ENCODE measurements around the gene MMAB.
A peak's percentile ranks its signal among the peaks of the same experiment; 100 is the strongest.

Gene MMAB

DNA sequence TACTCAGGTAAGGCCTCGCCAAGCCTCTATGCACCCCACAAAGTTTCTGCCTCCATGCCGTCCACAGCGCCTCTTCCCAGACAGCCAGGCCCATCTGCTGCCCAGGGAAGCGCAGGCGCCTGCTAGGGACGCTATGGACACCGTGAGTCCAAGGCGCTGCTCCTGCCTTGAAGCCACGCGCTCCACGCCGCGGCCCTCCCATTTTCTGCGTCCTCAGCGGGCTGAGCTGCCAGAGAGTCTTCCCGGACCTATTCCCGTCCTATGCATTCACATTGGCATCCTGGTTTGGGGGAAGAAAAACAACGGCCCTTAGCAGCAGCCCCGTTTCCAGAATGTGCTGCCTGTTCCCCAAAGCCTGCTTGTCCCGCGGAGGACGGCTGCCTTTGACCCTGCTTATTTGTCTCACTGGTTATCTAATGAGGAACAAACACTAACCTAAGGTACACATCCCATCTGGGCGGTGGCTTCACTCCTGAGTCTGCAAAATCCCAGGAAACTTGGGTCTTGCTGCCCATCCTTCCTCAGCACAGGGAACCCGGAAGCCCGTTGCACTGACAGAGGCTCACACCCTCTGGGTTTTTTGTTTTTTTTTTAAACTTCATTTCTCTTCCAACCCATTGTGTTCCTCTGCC lies 38.0 kb downstream of the MMAB start:
- no peak for DNase-seq

DNA sequence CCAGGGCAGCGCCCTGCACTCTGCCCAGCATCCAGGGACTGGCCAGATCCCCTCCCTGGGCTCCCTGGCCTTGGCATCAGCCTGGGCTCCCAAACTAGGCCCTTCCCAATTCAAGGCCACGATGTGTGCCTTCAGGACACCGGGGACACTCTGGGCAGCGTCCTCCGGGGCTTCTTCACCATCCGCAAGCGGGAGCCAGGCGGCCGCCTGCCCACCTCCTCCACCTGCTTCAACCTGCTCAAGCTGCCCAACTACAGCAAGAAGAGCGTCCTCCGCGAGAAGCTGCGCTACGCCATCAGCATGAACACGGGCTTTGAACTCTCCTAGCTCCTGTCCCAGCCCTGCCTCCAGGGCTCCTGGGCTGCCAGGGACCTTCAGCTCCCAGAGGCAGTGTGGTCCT lies 38.8 kb downstream of the MMAB start:
- DNase-seq, result no peak

DNA sequence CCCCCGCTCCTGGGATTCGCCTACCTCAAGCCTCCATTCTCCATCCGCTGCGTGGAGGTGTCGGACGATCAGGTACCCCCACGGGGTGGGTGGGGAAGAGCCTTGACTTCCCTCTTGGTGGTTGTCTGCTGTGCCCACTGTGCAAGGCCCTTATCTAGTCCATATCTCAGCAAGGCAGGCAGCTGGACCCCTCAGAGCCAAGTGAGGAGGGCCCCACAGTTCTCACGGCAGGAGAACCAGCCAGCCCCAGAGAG lies 39.9 kb downstream of the MMAB start:
- DNase-seq, result no peak

DNA sequence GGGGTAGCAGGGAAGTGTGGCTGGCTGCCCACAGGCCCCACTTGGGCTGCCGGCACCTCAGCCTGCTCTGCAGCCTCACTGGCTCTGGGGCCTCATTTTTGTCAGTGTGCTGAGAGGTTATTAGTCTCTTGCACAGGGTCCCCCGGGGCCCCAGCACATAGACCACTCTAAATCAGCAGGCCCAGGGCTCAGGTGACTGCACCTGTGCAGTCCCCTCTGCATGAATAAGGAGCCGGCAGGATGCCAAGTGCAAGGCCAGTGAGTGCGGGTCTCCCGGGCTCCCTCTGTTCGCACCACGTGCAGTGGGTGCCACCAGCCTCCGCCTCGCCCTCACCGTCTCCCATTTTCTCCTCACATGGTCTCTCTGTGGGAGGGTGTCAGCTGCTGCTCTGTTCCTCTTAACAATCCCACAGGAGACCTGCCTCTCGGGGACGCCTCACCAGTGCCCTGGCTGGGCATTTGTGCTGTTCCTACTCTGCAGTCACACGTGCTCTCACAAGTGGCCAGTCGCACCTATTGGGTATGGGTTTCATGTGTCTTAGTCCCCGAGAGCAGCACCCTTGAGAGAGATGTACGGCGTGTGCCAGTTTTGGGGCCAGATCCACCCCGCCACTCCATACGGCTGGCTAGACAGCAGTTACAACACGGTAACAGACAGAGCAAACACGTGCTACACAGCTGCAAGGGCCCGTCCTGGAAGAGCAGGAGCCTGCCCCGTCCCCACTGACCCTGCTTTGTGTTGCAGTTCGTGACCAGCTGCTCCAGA lies 40.4 kb downstream of the MMAB start:
- no peak for DNase-seq

DNA sequence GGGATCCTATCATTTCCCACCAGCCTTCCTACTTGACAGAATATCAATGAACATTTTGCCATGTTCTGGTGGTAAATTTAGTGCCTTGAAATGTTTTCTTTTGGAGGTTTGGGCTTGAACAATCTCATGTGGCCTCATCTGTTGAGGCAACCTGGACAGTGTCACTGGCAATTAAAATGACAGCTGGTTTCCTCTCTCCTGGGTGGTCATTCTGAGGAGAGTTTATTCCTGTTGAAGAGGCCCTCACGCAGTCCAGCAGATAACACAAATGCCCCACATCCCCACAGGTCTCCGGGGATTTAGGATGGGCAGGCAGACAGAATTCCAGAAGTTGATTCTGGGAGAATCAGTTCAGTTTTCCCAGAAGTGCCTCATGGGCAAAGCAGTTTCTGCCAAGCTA lies 41.9 kb downstream of the MMAB start:
- DNase-seq, result no peak

DNA sequence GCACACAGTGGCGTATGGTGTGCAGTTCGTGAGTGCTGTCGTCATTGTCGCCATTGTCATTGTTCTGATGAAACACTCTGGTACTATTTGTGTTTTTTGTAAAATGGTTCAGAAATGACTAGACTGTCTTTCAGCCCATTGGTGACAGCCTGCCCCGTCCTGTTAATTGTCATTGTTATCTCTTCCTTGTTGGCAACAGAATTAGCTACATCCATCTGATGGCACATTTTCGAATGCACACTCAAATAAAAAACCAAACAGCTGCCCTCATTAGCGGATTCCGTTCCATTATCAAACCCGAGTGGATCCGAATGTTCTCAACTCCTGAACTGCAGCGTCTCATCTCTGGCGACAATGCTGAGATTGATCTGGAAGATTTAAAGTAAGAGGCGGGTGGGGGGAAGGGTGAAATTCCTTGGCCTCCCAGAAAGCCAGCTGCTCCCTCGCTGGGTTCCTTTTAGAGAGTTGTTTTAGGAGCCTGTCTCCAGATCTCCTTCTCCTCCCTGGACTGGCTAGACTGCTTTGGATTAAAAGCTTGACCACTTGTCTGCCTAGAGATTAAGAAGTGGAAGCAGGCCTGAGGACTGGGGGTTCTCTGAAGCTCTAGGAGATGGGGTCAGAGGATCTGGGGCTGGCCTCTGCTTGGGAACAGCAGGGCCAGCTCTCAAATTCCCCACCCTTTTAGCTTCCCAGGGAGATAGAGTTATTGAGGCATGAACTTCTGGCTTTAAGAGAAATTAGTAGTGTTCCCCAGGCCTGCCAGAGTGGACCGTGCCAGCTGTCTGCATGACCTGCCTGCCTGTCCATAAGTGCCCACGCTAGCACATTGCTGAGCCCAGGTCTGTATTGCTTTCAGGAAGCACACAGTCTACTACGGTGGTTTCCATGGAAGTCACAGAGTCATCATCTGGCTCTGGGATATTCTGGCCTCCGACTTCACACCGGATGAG lies 43.3 kb downstream of the MMAB start:
- no peak for DNase-seq

- DNase-seq, result no peak
Observed at GRCh38 chr12:109527489-109528123, 45.7 kb downstream of the MMAB start.

DNA sequence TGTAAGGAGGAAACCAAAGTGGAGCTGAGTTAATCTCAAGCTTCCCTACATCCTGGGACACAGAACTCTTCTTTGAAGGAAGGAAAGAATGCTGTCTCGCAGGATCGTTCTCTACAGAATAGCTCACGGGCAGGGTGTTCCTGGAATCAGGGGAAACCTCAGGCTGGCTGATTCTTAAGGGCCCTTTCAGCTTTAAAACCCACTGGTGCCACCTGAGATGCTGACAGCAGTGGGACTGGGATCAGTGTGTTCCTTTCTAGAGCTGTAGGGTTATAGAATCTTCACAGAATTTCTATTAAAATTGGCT lies 48.1 kb downstream of the MMAB start:
- DNase-seq, result no peak

DNA sequence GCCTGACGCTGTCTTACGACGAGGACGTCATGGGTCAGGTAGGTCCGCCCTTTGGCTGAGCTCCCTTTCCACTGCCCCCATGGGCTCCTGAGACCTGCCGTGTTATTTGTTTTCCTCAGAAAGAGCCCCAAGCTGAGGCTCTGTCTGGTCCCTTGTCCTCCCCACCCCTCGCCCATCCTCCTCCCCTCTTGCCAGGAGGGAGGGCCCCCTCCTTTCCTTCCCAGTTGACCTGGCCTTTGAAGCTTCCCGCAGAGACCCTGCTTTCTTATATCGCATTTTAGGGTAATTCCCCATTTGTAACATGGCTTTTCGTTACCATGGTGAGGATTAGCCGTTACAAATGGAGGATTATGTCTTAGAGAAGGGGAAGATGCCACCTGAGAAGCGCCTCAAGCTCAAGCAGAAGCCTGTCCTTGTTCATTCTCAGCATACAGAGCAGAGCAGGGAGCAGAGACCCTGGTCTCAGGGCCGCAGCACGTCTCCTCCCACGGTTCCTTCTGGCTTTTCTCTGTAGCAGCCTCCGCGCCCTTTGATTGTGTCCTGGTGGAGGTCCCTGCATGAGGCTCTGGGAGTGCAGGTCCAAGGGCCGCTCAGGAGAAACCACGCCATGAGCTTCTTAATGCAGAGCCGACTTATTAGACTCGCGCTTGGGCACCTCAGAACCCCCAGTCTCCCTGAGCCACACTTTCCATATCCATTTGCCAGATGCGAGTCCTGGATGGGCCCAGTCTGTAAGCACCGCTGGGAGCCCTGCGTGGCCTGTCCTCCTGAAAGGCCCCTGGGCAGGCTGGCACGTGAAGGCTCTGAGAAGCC lies 48.6 kb downstream of the MMAB start:
- no peak for DNase-seq

DNA sequence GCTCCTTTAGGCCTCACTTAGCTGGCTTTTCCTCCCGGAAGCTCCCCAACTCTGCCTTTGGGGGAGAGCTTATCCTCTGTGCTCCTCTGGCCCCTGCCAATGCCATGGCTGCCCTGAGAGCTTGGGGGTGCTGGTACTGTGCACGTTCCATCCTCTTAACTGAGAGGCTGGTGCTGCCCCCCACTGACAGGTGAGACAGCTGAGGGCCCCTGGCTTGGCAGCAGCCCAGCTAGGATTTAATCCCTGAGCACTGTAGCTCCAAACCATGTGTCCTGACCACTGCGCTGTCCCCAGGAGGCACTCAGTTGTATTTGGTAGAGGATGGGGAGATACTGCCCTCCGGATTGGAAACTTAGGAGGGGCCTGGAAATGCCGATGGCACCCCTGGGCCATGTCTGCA lies 49.8 kb downstream of the MMAB start:
- no peak for DNase-seq

DNA sequence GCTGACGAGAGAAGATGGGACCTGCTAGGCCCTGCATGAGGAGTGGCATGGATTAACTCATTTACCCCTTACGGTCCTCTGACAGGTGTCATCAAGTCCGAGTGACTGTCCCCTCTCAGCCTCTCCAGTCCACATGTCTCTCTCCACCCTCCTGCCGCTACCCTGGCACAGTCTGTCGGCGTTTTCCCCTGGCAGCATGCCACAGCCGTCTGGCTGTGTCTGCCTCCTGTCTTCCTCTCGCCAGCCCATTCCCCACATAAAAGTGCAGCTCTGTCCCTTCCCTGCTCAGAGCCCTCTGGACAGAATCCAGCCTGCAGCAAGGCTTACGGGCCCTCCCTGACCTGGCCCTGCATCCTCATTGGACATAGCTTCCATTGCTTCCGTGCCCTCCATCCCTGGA lies 50.2 kb downstream of the MMAB start:
- DNase-seq, result peak; percentile 53

GRCh38 chr12:109521831-109522230 lies 51.5 kb downstream of the MMAB start:
- DNase-seq, result no peak

DNA sequence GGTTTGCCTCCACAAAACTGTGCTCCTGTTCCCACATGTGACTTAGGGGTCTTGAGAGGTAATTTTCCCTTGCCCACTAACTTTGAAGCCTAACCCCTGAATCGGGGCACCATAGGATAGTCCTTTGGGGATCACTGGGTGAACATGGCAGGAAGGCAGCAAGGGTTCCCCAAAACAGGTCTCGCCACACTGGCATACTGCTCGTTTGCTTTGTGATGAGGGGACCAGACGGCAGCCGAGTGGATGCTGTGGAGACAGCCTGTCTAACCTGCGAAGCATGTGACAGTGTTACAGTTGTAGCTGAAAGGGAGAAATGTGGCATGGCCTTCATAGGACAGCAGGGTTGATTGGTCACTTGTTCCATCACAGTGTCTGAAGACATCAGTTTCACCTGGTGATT lies 53.5 kb downstream of the MMAB start:
- no peak for DNase-seq

DNA sequence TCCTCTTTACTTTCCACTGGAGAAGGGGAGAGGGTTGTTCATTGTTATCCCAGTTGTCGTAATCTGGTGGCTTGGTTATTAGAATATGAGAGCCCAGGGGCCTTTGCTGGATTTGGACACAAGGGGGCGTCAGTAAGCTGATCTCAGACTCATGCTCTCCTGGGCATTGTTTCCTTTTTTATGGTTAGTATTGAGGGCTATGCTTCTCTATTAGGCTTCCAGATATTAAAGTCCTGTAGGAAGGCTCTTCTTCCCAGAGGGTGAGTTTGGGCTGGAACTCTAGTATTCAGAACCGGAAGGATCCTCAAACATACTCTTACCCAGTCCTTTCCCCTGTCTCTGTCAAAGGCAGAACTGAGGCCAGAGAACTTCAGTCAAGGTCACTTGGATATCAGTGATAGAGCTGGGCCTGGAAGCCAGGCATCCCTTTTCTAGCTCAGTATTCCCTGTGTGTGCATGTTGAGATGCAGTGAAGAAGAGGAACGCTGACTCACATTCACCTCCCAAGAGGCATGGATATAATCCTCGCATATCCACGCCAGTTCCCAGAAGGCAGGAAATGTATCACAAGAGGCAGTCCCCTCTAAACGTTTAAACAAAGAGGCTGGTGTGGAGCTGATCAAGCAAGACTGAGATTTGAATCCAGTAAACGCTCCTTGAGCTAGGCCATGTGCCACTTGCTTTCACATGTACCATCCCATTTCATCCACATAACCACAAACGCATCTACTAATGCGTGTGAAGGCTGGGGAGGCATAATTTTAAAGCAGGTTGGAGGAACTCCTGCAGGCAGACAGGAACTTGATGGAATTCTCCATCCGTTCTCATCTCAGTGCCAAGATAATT lies 54.3 kb downstream of the MMAB start:
- DNase-seq, result peak; percentile 41

DNA sequence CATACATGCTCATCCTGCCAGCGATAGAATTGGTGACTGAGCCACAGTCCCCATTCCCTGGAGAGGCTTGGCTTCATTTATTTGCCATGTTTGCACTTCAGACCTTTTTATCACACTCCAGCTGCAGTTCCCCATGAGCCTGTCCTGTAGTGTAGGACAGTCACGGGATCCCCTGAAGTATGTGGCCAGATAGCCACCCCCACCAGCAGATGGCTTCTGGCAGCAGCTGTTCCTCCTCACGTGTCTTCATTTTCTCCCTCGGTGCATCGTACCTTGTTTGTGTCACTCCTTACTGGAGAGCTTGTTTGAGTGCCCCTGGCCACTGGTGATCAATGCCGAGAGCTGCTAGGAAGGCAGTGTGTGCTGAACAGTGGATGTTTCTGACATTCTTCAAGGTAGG lies 55.7 kb downstream of the MMAB start:
- peak; percentile 89 for DNase-seq

- no peak for DNase-seq
Observed at GRCh38 chr12:109513977-109514376, 59.3 kb downstream of the MMAB start.

DNA sequence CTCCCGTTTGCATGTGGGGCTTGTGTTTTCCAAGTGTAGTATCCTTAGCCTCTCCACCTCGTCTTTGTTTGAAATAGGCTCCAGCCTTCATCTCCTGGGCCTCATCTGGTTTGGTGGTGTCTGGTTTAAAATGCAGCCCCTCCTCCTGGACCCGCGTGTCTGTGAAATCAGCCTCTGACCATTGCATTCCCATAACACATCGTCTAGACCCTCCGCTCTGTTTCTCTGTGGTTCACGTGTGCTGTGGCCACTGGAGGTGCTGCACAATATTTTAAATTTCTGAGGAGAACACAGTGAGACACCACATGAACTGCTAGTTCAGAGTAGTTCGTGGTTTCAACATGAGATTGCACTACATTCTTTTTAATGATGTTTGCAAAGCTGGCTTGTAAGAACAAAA lies 60.3 kb downstream of the MMAB start:
- DNase-seq, result no peak

GRCh38 chr12:109512608-109513007 lies 60.7 kb downstream of the MMAB start:
- DNase-seq, result no peak

DNA sequence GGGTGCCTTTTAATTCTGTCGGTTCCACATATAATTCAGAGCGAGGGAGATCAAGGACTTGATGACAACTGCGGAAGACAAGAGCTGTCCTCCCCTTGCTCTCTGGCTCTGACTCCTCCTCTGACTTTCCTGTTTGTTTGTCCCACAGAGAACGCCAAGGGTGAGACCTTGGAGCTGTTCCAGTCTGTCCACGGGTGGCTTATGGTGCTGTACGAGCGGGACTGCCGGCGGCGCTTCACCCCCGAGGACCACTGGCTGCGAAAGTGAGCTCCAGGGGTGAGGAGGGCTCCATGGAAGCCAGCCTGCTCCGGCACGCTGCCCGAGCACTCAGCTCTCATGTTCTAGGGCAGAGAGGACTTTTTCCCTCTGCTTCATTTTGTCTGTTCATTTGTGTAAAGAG lies 63.1 kb downstream of the MMAB start:
- no peak for DNase-seq

DNA sequence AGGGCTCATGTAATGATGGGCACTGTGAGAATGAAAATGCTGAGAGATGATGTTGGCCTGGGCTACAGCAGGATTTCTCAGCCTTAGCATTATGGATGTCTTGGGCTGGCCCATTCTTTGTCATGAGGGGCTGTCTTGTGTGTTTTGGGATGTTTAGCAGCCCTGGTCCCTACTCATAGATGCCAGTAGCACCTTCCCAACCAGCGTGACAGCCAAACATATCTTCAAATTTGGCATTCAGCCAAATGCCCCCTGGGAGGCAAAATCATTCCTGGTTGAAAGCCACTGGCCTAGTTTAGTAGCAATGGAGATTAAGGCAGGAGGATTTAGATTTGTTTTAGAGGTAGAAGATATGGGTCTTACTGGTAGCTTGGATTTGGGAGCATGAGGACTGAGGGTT lies 69.2 kb downstream of the MMAB start:
- DNase-seq, result no peak
